ENCODE measurements around the gene HSPB9.

The HSPB9 gene

DNA sequence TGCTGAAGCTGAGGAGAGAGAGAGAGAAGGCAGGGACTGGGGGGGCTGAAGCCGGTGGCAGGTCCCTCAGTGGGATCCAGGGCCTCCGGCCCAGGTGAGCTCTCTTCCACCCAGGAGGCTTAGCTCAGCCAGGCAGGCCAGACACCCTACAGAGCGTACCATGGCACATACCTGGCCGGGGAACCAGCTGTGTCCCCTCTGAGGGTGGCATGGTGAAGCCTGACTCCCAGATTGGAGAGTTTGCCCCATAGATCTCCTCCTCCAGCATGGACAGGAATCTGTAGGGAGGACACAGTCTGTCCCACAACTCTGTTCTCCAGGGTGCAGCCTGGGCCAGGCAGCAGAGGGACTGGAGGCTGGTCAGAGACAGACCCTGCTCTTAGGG, 4.5 kb upstream of the HSPB9 start:
- DNase-seq (ENCODE audit: low read depth in 4 of 4, low spot score in 1 of 4) = no peak

DNA sequence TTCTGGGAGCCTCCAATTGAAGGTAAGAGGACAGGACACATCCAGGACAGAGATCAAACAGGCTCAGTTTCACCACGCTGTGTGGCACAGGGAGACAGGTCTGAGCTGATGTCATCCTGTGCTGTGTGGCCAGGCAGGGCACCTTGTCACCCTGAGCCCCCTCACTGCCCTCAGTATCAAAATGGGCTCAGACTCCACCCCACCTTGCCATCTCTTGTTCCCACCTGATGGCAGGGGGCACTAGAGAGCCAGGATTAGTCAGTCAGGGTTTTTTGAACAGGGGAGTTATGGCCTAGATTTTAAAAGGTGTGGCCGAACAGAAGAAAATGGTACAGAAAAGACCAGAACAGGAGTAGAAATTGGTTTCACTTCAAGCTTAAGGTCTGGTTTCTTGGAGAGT, 4.1 kb upstream of the HSPB9 start:
- DNase-seq (ENCODE audit: low read depth in 4 of 4, low spot score in 1 of 4) = no peak

DNA sequence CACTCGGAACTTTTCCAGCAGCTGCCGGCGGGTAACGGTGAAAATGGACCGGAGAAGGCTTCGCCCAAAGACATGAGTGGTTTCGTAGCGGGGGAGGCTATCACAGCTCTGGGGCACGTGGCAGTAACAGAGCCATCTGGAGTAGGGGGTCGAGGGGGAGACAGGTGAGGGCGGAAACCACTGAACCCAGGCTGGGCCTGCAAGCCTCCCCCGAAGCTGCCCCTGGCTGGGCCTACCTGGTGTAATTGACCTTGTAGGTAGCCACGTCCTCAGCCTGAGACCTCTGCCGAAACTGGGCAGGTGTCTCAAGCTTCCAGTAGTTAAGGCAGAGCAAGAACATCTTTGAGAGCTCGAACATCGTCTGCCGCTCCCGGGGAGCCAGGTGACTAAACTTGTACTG, 3.3 kb upstream of the HSPB9 start:
- DNase-seq (ENCODE audit: low read depth in 4 of 4, low spot score in 1 of 4) = no peak

DNA sequence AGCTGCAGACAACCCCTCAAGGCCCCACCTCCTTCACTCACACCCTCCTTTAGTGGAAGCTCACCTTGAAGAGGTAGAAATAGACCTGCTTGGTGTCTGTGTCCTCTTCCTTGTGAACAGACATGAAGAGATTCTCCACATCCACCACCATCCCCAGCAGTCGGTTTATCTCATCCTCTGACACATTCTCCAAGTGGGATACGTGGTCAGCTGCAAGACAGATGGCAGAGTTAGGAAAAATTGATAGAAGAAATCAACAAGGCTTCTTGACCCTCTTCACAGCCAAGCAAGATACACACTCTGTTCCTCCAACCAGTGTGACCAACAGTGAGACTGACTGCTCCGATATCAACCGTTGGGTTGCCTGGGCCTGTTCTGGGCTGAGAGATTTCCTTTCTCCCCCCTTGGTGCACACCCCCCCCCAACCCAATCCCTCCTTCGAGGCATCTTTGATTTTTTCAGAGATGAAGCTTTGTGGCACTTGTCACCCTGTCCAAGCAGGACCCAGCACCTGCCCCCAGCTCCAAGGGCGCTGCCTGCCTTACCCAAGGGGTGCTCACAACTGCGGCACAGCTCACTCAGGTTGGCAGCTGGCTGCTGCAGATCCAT, 2.3 kb upstream of the HSPB9 start:
- no peak for DNase-seq (ENCODE audit: low read depth in 4 of 4, low spot score in 1 of 4)

DNA sequence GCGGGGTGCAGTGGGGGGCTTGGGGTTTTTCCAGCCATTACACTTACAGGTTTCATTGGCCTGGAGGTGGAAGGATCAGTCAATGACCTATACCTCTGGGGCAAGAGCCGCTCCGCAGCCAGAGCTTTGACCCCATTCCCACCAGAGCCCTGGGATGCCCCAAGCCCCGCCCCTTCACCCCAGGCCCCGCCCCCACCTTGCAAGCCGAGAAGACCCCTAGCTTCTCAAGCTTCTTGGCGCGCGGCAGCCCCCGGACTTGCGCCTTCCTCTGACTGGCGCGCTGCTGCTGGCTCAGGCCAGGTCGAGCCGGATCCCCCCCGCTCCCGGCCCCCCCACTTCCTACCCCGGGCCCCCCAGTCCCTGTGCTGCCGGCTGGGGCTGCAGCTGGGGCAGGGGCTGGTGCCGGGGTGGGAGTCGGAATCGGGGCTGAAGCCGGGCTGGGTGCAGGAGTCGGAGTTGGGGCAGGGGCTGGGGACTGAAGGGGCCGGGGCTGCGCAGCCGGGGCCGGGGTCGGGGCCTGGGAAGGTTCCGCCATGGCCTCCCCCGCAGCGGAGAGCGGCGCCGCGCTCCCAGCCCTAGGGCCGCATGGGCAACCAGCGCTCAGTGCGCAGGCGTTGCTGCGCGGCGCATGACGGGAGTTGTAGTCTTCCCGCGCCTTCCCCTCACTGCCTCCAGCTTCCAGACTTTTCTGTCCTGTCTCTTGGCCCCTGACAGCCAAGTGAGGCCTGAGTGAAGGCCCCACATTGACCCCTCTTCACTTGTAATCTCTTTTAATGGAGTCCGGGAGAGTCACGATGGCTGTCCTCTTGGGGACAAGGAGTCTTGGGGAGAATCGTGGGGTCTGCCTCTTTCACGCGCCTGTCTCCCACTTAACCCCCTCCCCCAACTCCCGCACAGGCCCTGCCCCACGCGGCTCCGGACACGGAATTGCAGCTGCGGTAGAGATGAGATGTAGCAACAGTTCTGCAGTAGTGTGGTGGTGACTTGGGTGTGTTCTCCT, 1.5 kb upstream of the HSPB9 start, which contains the start of gene KAT2A:
Gene KAT2A, minus strand, starts transcription at position 598 of the 1,000 bp plus-strand sequence. Its CDS starts 63 bp downstream, at position 535.
- peak in 3 of 4 experiments; percentile 55 to 70 (median 68) for DNase-seq (ENCODE audit: low read depth in 4 of 4, low spot score in 1 of 4)

DNA sequence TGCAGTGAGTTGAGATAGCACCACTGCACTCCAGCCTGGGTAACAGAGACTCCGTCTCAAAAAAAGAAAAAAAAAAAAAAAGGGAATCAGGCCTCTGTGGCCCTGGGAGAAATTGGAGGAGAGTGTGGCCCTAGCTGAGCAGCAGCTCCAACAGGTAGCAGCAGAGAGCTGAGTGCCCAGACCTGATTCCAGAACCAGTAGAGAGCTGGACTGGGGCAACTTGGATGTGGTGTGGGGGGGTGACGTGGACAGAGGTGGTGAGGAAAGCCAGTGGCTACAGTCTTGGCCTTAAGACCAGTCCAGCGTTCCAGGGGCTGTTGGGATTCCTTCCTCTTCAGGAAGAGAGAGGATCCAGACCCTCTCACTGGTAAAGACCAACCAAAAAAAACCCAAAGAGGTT, 1.7 kb downstream of the HSPB9 start:
- DNase-seq (ENCODE audit: low read depth in 4 of 4, low spot score in 1 of 4) = no peak

DNA sequence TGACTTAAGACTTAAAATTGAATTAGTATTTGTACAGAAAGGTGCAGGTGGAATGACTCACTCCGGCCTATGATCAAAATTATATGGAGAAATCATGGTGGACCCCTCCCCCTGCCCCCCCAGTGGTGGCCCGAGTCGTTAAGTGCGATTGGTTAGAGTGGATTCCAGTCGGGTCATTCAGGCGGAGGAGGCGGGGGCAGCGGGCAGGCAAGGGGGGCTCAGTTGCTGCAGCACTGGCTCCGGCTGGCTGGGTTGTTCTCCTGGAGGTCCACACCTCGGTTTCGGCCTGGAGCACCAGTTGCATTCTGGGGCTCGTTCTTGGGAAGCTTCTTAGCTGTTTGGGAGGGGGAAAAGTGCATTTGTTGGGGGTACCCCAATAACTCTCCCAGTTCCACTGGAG, 3.0 kb downstream of the HSPB9 start:
- no peak for DNase-seq (ENCODE audit: low read depth in 4 of 4, low spot score in 1 of 4)

DNA sequence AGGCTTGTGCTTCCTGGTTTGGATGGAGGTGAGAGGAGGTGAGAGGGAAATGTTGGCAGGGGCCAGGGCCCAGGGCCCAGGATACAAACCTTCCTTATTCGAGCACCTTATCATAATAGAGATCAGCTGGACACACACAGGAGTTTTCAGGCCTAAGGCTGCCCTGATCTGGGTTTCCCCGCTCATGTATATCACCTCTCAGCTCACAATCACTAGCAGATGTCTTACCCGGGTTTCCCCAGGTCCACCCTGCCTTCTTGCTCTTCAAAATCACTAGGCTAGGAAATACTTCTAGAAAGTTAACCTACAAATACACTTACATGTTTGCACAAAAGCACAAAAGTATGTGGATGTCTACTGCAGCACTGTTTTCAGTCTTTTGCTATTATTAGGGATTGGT, 4.2 kb downstream of the HSPB9 start:
- DNase-seq (ENCODE audit: low read depth in 4 of 4, low spot score in 1 of 4) = no peak

DNA sequence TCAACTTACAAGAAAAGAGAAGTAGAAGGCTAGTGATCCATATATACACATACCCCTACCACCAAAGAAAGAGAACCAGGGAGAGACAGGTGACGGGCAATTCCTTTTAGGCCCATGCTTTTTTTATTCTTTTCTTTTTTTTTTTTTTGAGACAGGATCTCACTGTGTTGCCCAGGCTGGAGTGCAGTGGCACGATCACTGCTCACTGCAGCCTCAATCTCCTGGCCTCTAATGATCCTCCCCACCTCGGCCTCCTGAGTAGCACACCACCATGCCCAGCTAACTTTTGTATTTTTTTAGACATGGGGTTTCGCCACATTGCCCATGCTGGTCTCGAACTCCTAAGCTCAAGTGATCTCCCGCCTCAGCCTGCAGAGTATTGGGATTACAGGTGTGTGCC, 4.8 kb downstream of the HSPB9 start:
- no peak for DNase-seq (ENCODE audit: low read depth in 4 of 4, low spot score in 1 of 4)

DNA sequence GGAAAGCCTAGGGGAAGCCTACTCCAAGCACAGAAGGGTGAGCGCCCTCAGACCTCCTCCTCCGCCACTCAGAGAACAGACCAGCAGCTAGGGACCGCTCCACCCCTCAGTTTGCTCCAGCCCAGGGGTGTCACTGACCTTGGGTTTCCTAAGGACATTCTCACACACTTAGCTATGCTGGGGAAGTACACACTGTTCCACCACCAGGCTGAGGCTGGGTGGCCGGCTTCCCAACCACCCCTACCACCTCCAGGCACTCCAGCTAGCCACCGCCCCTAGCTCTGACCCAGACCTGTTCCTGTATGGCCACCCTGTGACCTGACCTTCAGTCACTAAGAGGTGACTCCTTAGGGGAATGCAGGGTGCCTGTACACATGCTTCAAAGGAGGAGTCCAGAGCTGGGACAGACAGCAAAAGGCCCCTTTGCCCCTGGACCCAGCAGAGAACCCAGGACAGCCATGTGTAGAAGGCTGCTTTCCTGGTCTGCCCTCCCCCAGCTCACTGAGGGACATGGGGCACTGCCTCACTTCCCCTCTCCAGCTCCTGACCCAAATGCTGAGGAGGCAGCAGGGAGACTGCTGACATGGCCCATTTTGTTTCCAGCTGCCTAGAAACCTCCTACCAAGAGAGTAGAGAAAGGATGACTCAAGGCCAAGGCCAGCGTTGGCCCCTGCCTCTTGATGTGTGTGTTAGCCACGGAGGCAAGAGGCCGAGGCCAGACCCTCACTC, 6.7 kb downstream of the HSPB9 start:
- no peak for DNase-seq (ENCODE audit: low read depth in 4 of 4, low spot score in 1 of 4)

DNA sequence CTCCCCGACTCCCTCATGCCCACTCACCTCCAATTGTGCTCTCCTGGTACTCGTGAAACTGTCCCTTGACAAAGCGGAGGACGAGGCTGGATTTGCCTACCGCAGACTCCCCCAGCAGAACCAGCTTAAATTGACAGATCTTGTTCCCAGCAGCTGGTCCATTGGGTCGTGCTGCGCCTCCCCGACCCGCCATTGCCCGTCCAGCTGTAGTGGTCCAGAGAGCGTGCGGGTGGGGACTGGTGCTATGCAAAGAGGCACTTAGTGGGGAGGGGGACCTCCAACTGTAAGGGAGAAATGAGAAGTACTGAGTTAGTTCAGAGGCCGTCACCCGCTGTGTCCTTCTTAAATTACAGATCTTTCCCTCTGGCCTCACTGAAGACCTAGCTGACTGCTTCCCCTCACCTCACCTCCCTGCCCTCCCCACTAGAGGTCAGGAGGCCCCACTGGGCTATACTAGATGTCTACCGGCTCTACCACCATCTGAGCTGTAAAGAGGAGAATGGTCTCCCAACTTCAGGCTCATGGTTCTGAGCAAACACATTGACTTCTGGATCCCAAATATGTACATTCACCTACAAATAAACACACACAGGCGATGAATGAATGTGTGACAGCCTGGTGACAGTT, 7.8 kb downstream of the HSPB9 start:
- no peak for DNase-seq (ENCODE audit: low read depth in 4 of 4, low spot score in 1 of 4)

DNA sequence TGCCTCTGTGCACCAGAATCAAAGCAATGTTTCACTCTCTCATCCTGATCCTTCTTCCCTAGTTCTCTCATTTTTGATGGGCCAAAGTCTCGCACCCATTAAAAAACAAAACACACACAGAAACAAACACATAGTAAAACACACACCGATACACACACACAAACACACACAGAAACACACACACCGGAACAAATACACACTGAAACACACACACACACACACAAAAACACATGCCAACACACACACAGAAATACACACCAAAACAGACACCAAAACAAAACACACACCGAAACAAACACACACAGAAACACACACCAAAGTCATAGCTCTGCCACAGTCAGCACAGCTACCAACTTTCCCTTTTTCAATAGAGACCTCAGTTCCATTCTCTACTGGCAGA, 8.6 kb downstream of the HSPB9 start:
- no peak for DNase-seq (ENCODE audit: low read depth in 4 of 4, low spot score in 1 of 4)

DNA sequence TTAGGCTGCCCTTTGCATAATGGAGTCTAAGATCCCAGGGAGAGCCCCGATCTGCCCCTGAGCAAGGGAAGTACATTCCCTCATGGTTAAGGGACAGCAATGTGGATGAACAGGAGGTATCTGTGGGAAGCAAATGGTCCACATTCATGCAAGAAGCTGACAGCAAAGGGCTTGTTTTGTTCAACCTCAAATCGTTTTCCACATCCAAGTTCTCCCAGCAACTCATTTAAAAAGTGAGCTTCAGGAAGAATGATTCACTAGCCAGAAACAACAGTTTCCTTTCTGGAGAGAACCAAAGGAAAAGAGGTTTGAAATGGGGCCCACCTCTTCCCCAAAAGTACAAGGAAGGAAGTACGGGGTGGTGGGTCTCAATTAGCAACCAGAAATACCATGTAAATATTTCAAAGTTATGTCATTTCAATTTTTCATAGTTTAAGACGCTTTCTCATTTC, 9.4 kb downstream of the HSPB9 start:
- DNase-seq (ENCODE audit: low read depth in 4 of 4, low spot score in 1 of 4) = no peak

DNA sequence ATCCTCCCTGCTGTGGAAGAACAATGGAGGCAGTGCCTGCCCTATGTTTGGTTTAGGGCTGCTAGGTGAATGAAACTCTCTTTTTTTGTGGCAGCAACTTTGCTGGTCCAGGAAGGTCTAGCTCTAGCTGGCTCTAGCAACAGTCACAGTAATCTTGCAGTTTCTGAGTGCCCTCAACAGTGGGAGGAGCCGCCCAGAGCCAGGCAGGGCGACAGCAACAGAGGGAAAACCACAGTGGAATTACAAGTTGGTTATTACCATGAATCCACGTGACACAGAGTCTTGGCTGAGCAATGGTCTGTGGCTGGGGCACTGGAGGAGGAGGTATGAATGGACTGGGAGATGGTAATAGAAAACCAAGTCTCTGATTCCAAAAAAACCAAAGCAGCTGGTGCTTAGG, 10.3 kb downstream of the HSPB9 start:
- DNase-seq (ENCODE audit: low read depth in 4 of 4, low spot score in 1 of 4) = no peak

DNA sequence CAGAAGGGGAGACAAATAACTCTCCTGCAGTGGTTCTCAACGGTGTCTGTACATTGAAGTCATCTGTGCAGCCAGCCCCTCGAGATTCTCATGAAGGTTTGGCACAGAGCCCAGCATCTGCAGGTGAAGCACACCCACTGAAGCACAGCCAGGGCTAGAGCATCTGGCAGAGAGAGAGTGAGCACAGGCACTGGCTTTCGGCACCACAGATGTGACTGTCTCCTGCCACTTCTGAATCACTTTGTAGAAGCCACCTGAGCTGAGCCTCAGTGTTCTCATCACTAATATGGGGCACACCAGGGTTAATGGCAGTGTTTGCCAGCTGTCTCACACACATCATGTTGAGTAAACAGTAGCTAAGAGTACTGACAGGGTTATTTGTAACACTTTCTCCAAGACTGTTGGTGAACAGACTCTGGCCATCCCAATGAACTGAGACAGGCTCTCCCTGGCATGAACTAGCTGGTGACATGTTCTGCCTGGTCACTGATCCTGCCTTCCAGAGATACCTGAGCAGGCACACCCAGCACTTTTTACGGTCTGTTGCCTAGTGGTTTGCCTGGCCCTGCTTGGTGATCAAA, 10.9 kb downstream of the HSPB9 start:
- no peak for DNase-seq (ENCODE audit: low read depth in 4 of 4, low spot score in 1 of 4)

DNA sequence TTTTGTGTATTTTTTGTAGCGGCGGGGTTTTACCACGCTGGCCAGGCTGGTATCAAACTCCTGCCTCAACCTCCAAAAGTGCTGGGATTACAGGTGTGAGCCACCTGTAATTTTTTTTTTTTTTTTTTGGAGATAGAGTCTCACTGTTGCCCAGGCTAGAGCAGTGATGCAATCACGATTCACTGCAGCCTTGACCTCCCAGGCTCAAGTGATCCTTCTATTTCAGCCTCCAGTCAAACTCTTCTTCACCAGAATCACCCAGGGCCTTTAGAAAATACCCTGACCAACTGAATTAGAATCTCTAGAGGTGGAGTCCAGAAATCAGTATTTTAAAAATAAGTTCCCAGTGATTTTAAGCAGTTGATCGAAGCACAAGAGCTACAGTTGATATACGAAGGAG, 12.5 kb downstream of the HSPB9 start:
- no peak for DNase-seq (ENCODE audit: low read depth in 4 of 4, low spot score in 1 of 4)

DNA sequence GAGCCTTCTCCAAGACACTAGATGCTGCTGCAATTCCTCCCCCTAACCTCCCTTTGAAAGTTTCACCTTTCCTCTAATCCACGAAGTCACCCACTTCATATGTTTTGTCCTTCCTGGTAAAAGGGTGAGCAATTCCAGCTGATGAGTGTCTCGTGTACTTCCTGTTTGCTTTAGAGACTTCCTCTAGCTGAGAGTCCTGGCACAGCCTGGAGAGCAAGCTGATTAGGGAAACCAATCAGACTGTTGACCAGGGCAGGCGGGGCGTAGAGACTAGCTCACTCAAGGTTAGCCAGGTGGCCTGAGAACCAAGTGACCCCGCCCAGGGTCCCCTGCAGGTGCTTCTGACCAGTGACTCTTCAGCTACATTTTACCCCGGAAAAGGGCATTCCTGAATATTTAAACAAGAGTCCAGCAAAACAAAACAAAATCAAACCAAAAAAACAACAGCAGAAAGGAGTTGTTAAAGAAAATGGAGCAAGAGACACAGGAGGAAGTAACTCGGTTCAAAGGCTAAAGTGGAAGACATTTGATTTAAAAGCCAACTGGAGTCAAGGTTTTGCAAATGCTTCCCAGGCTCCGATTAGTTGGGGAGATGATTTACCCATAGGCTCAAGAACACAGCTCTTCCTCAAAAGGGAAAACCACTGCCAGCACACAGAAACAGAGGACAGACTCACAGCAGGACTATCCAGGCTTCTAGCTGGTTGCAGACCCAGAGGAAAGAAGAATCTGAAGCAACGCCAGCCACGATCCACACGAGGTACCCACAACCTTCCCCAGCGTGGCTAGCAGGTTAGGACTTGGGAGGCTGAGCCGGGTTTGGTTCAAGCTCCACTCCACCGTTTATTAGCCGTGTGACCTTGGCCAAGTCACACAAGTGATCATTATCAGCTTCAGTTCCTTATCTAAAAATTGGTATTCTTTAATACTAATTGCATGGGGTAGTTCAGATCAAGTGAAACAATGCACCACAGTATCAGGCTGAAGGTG, 13.4 kb downstream of the HSPB9 start:
- DNase-seq (ENCODE audit: low read depth in 4 of 4, low spot score in 1 of 4) = no peak

DNA sequence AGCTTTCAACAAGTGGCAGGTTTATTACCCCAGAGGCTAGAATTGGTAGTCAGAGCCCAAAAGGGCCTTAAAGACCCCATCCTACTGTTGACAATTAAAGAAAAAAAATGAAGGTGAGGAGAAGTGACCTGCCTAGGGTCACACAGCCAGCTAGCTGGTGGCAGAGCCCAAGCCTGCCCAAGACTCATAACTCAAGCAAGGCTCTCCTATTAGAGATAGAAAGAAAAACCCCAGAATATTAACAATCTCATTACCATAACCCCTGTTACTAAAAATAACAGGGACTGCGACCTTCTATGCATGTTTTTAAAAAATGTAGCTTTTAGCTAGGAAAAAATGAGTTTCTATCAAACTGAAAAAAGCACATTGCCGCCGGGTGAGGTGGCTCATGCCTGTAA, 14.0 kb downstream of the HSPB9 start:
- no peak for DNase-seq (ENCODE audit: low read depth in 4 of 4, low spot score in 1 of 4)

DNA sequence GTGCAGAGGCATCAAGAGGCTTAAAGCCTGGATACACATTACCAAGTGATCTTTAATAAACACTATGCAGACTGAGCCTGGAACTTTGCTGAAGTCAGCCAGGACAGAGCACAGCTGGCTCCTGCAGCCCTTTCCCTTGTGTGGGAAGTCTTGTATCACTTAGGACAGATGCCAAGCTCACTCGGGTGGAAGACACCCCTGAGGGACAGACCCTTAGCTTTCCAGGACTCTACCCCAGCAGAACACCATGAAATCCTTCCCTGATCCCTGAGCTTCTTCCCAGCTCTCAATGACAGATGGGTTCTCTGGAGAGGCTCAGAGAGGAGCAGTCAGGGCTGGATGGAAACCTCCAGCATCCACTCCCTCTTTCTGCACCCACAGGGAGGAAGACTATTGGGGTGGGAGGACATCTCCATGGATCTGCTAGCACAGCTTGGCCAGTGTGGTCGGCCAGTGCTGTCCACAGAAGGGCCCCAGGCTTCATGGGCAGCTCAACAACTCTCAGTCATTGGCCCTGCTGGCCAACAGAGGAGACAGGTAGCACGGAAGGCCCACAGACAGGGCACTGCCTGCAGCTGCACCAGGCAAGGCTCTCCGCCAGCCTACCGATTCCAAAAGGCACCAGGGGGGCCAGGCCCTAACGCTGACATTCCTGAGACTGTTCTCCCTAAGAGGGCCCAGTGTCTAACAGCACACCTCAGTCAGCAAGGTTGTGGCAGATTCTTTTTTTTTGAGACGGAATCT, 16.3 kb downstream of the HSPB9 start:
- no peak for DNase-seq (ENCODE audit: low read depth in 4 of 4, low spot score in 1 of 4)

All from stimulated activated CD4-positive, alpha-beta T cell treated with anti-CD3 and anti-CD28 coated beads, Interleukin-1b, Interleukin-23, amount 100 ng/mL, for 24 hours (primary cell).